ENCODE data around the gene ZNF469. TPM values are rescaled to one million over a fixed set of nuclear protein-coding genes. Genes with fewer than 3 reads are reported as not detected.

Gene ZNF469, protein sequence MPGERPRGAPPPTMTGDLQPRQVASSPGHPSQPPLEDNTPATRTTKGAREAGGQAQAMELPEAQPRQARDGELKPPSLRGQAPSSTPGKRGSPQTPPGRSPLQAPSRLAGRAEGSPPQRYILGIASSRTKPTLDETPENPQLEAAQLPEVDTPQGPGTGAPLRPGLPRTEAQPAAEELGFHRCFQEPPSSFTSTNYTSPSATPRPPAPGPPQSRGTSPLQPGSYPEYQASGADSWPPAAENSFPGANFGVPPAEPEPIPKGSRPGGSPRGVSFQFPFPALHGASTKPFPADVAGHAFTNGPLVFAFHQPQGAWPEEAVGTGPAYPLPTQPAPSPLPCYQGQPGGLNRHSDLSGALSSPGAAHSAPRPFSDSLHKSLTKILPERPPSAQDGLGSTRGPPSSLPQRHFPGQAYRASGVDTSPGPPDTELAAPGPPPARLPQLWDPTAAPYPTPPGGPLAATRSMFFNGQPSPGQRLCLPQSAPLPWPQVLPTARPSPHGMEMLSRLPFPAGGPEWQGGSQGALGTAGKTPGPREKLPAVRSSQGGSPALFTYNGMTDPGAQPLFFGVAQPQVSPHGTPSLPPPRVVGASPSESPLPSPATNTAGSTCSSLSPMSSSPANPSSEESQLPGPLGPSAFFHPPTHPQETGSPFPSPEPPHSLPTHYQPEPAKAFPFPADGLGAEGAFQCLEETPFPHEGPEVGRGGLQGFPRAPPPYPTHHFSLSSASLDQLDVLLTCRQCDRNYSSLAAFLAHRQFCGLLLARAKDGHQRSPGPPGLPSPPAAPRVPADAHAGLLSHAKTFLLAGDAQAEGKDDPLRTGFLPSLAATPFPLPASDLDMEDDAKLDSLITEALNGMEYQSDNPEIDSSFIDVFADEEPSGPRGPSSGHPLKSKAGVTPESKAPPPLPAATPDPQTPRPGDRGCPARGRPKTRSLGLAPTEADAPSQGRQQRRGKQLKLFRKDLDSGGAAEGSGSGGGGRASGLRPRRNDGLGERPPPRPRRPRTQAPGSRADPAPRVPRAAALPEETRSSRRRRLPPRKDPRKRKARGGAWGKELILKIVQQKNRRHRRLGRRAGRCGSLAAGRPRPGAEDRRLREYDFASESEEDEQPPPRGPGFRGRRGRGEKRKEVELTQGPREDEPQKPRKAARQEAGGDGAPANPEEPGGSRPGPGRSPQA (N-terminal part only)
- total RNA-seq (2014; rRNA removed; shearing (Covaris generic)), result 0.55 and 0.91 TPM in 2 replicates

DNA sequence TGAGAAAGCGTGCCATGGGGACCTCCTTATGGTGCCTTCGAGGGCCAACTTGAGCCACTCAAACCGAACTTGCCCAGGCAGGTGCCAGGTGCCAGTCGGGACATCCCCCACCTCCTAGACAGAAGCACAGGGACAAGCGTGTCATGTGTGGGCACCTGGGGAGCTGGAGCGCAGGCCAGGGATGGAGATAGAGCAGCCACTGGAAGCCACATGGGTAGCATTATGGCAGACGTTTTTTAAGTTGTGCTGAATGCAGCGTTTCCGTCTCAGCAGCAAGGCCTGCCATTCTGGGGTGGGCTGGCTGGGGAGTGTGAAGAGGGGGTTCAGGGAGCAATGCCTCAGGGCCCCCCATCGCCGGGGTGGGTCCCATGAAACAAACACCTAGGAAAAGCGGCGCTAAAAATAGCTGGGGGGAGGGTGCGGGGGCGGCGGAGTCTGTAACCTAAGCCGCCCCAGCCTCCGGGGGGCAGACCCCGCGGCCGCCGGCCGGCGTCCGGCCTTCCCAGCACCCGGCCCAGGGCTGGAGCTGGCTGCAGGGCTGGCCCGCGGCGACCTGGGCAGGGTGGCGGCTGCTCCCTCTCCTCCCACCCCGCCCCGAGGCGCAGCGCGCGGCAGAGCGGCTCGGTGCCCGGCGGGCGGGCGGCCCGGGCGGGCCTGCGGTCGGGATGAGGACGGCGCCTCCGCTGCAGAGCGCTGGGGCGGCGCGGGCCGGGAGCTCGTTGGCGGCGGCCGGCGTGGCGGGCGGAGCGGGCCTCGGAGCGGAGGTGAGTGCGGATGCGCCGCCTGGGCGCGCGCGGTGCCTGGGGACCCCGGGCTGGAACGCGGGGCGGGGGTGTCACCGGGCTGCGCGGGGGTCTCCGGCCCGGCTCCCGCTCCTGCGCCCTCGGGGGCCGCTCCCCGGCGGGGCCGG is at the start of gene ZNF469:
ZNF469 (plus strand) TSS at position 469 of the 910 bp plus-strand sequence. CDS start 44,512 bp downstream, outside the sequence.
- DNase-seq (ENCODE audit: low spot score), result peak; percentile 13

DNA sequence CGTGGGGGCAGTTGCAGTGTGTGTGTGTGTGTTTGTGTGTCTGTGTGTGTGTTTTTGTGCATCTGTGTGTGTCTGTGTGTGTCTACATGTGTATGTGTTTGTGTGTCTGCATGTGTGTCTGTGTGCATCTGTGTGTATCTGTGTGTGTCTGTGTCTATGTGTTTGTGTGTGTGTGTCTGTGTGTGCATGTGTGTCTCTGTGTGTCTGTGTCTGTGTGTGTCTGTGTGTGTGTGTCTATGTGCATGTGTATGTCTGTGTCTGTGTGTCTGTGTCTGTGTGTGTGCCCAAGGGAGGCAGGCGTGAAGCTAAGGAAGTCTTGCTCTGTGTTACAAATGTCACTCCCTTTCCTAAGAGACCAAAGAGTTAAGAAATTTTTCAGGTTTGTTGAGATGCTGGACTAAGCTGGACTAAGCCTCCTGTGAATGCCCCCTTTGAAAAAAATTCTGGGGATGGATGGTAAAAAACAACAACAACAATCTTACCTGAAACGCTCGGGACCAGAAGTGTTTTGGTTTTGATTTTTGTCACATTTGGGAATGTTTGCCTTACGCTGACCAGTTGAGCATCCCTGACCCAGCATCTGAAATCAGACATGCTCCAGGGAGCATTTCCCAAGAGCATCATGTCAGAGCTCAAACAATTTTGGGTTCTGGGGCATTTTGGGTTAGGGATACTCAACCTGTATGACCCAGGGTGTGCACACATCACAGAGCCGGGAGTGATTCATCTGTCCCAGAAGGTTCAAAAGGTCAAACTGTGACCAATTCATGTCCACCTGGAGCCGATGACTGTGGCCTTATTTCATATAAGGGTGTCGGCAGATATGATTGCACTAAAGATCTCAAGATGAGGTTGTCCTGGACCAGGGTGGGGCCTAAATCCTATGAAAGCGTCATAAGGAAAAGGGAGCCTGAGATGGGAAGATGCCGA is 48.6 kb upstream of the ZNF469 start:
- peak; percentile 58 for DNase-seq (ENCODE audit: low spot score)

DNA sequence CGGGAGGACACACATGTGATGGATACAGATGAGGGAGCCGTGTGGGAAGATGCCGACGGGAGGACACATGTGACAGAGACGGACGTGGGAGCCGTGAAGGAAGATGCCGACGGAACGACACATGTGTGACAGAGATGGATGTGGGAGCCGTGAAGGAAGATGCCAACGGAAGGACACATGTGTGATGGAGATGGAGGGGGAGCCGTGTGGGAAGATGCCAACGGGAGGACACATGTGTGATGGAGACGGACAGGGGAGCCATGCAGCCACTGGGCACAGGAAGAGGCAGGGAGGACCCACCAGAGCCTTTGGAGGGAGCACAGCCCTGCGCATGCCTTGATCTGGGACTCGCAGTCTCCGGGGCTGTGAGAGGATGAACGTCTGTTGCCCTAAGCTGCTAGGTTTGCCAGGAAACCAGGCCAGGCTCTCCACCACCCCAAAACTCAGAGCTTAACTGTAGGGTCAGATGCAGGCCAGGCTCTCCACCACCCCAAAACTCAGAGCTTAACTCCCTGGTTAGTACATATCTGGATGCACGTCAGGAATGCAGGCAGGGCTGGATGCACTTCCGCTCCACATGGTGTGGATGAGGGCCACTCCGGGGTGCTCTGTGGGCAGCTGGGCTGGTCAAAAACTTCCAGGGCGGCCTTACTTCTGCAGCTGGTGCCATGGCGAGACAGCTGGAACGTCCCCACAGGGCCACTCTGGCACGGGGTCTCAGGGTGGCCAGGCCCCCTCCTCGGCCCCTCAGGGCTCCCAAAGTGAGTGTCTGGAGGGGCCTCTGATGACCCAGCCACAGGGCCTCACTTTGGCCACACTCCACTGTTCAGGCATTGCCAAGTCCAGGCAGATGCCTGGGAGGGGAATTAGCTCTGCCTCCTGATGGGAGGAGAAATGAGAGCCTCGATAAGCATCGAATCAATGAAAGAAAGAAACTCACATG is 47.7 kb upstream of the ZNF469 start:
- DNase-seq (ENCODE audit: low spot score), result no peak

DNA sequence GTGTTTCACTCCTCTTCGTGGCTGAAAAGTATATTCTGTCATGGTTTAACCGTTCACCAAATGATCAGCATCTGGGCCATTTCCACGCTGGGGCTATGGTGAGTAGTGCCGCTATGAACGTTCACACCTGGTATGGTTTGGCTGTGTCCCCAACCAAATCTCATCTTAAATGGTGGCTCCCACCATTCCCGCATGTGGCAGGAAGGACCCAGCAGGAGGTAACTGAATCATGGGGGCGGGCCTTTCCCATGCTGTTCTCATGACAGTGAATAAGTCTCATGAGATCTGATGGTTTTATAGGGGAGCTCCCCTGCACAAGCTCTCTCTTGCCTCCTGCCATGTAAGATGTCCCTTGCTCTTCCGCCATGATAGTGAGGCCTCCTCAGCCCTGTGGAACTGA is 45.7 kb upstream of the ZNF469 start:
- DNase-seq (ENCODE audit: low spot score), result peak; percentile 34

DNA sequence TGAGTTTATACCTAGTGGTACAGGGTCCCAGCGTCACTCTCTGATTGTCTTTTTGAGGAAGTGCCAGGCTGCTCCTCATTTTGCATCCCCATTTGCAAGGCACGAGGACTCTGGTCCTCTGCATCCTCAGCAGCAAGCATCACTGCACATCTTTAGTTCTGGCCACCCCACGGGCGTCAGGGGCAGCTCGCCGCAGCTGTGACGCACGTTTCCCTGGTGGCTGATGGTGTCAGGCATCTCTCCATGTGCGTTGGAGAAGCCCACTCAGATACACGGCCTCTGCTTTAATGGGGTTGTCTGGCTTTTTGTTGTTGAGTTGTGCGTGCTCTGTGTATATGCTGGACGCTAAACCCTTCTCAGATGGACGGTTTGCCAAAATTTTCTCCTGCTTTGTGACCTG is 45.2 kb upstream of the ZNF469 start:
- DNase-seq (ENCODE audit: low spot score), result no peak

DNA sequence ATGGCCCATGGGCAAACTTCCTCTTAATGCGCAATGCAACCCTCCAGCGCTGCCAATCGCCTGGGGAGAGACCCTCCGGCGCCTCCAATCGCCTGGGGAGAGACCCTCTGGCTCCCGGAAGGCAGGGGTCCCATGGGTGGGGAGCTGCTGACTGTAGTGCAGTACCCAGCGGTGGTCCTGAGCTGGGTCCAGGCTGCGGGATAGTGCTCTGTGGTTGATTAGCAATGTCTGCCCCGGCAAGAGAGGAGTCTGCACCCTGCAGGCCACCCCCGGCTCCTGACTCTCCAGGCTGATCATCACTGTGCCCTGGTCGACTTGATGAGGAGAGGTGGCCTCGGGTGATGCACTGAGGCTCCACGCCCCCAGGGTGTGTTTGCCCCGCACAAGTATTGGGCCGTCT is 44.6 kb upstream of the ZNF469 start:
- DNase-seq (ENCODE audit: low spot score), result no peak

DNA sequence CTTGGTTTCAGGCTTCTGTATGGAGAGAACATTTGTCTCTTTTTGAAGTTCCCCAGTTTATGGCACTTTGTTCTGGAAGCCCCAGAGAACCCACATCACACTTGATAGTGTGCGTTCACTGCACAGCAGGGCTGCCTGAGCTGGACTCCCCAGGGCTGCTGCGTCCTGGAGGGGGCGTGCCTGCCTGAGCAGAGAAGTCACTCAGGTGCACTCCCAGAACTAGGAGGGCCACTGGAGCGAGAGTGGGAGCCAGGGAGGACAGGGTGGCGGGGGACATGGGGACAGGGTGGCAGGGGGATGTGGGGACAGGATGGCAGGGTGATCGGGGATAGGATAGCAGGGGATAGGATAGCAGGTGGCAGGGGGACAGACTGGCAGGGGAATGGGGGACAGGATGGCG is 43.9 kb upstream of the ZNF469 start:
- no peak for DNase-seq (ENCODE audit: low spot score)

DNA sequence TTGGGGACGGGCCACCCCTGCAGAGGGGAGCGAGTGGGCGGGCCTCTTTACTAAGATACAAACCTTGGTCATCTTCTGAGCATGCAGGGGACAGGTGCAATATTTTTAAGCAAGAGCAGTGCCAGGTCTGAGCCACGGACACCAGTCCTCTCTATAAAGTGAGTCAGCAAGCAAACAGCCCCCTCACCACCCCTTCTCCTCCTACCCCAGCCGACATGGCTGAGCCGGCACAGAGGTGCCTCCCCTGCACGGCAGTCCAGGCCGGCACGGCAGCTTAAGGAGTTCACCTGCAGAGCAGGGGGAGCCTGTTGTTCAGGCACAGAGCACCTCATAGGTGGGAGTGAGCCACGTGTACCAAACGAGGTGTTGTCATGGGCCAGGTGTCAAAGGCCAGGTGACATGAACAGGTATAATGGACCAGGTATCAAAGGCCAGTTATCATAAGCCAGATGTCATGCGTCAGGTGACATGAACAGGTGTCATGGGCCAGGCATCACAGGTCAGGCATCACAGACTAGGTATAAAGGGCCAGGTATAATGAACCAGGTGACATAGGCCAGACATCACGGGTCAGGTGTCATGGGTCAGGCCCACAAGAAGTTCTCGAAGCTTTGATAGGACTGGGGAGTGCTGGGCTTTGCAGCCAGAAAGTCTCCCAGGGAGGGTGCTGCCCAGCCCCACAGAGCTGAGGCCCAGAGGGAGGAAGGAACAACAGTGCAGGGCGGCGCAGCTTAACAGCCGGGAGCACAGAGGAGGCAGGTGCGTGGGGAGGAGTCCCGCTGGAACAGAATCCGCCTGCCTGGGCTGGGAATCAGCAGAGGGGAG is 42.6 kb upstream of the ZNF469 start:
- DNase-seq (ENCODE audit: low spot score), result no peak

DNA sequence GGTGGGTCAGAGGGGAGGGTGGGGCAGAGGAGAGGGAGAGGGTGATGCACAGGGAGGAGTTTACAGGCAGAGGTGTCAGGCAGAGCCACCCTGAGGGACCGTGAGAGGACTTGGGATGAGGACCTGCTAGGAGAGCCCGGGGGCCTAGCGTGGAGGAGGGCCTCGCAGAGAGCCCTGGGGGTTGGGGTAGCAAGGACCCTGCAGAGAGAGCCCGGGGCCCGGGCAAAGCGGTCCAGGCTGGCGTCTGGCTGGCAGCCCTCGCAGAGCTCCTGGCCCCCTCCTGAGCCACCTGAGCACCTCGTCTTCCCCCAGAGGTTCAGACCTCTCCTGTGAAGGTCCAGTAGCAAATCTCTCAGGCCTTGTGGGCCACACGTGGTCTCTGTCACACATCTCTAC is 42.0 kb upstream of the ZNF469 start:
- no peak for DNase-seq (ENCODE audit: low spot score)

DNA sequence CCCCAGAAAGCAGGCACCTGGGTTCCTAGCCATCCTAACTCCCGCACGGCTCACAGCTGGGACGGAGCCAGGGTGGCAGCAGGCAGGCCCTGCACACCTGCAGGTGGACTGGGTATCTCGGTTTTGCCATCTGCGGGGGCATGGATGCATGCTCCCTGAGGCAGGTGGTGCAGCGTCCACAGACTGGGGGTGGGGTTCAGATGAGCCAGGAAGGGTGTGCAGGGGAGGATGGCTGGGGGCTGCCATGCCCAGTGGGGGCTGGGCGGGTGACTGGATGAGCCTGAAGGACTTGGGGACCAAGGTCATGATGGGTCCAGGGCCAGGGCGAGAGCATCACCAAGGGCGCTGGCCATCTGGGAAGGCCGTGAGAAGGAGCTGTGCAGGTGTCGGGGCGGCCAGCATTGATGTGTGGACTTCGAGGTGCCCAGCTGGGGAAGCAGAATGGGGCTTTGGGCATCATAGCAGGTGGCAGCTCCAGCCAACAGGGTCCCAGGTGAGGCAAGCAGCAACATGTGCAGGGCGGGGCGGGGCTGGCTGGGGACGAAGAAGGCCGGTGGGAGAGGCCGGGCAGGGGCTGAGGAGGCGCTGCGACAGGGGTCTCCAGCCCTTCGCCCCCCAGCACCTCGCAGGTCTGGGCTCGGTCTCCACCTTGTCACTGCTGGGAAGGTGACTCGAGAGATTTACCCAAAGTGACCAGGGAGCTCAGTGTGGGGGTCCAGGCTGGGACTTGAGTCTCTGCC is 41.0 kb upstream of the ZNF469 start:
- DNase-seq (ENCODE audit: low spot score), result no peak

DNA sequence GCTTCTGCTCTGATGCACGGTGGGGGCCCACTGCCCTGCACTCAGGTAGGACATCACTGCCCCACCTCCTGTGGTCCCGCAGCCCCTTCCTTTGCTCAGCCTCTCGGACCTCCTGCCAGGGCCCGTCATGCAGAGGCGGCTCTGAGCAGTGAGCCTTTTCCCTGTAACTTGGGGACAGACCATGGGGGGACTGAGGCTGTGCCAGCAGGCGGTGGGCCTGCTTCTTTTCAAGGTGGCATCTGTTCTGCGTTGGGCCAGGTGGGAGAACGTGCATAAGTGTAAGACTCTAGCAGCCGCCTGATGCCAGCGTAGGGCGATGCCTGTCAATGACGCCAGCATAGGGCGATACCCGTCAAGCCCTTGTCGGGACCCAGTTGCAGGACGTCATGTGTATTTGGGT is 40.3 kb upstream of the ZNF469 start:
- DNase-seq (ENCODE audit: low spot score), result no peak

DNA sequence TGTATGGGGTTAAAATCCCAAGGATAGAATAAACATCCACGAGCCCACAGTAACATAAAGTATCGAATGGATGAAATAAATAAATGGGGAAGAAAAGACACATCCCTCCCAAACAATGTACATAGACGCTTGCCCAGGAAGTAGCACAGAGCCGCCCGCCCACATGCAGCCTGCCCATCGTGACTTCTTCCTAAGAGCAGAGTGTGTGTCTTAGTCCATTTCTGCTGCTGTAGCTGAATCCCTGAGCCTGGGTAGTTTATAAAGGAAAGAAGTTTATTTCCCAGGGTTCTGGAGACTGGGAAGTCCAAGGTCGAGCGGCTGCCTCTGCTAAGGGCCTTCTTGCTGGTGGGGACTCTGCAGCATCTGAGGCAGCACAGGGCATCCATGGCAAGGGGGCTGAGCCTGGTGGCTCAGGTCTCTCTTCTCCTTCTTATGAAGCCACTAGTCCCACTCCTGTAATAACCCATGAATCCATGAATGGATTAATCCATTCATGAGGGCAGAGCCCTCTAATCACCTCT is 39.4 kb upstream of the ZNF469 start:
- no peak for DNase-seq (ENCODE audit: low spot score)

DNA sequence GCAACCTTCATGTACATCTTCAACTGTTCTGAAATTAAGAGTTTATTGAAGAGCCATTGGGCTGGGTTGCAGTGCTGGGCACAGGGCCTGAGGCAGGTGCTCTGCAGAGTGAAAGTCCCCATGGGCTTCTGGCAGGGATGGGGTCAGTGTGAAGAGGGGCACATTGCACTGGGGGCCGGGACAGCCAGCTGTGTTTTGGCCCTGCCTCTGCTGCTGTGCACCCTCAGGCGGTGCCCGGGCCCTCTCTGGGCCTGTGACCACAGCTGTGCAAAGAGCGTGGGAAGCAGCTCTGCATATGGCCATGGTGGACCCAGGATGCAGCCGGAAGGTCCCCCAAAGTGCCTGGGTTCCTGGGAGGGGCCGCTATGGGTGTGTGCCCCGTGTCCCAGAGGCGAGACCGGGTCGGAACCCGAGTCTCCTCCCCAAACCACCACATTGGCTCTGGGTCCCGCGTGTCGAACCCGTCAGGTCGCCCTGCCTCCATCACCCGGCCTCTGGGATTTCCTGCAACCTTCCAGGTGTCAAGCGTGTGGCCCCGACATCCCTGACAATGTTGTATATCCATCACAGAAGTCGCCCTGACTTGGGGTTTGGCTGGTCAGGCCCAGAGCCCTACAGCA is 38.2 kb upstream of the ZNF469 start:
- no peak for DNase-seq (ENCODE audit: low spot score)

DNA sequence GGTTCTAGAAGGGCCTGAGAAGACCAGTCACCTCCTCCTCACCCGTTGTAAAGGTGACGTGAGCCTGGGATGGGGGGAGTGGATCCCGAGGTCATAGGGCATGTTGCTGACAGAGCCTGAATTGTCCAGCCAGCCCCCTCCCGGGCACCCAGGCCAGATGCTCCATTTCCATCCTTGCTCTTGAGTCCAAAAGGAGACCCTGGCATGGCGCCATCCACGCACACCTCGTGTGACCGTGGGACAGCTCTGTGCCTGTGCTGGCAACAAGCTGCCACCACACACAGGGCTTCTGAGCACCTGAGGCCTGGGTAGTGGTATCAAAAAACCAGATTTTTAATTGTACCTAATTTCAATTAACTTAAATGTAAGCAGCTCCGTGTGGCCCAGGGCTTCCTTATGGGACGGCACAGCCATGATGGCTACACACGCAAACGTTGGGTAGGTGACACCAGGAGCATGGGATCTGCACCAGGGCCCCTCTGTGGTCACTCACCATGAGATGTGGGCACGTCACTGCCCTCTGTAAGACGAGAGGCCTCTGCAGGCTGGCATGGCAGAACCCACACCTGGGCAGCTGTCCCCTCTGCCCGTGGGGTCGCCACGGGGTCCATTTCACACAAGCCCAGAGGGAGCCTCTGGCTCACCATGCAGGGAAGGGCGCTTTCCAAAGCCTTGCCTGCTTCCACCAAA is 37.6 kb upstream of the ZNF469 start:
- no peak for DNase-seq (ENCODE audit: low spot score)

DNA sequence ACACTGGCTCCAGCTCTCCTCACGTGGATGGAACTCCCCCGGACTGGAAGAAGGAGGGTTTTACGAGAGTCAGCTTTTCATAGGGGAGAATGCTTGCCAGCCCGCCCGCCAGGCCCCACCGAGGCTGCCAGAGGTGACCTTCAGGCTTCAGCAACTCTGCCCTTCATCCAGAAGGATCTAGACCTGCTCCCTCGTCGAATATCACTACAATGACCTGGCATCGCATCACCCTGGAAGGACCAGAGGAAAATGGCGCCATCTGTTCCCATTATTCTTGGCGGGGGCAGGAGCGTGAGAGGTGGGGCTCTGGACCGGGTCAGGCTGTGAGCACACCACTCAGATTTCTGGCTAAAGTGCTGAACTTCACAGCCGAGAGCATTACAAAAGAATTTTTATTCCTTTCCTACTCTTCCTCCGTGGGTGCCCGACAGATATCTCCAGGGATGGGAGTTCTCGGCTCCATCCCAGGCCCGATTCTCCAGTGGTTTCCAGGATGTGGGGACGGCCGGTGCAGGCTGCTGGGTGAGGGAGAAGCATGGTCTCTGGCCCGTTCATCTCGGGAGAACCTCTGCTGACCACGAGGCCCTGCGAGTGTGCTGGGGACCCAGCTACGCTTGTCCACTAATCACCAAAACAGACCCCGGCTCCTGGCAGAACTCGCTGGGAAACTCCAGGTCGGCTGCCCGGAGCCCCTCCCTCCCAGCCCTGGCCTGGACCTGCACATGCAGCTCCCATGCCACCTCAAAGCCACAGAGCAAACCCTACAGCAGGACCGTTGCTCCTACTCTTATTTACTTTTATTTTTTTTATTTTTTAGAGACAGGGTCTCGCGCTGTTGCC is 36.8 kb upstream of the ZNF469 start:
- no peak for DNase-seq (ENCODE audit: low spot score)

Measured in A172 (cell line).